Stimulated activated naive CD8-positive, alpha-beta T cell treated with anti-CD3 and anti-CD28 coated beads, Interleukin-15, amount 100 ng/mL, for 72 hours (primary cell): ENCODE data around the gene FBXO47.
A peak's percentile ranks its signal among the peaks of the same experiment; 100 is the strongest.
"Not testable (repeated sequence)": the region's sequence is repeated elsewhere in the genome, so short reads cannot be mapped to it uniquely, and the experiment has no call there.

Experiments used
- ATAC-seq: fragments of 150-1000 bp; cut with Tn5 transposase; 2 replicates; pipeline ENCODE4 v1.10.0; 2021; ENCODE audit warnings: mild to moderate bottlenecking, moderate library complexity
- DNase-seq, 2 donors: peaks; one replicate each; pipeline ENCODE4 v3.0.0; 2021 to 2022
- H3K27ac Mint-ChIP-seq, 2 donors: one replicate each; pipeline ENCODE4 v1.8.0; 2022; ENCODE audit warnings: mild to moderate bottlenecking in 2 of 2, mixed read lengths in 2 of 2, moderate library complexity in 2 of 2
- H3K27me3 Mint-ChIP-seq: one replicate; pipeline ENCODE4 v1.8.0; 2022; ENCODE audit warnings: mixed read lengths
- H3K4me1 Mint-ChIP-seq: one replicate; pipeline ENCODE4 v1.8.0; 2022; ENCODE audit warnings: mild to moderate bottlenecking, mixed read lengths
- H3K4me3 Mint-ChIP-seq, 2 donors: one replicate each; pipeline ENCODE4 v1.8.0; 2022; ENCODE audit warnings: mild to moderate bottlenecking in 2 of 2, mixed read lengths in 2 of 2, moderate library complexity in 1 of 2
- H3K9me3 Mint-ChIP-seq, 2 donors: one replicate each; pipeline ENCODE4 v1.8.0; 2022; ENCODE audit warnings: mixed read lengths in 2 of 2

FBXO47 gene

DNA sequence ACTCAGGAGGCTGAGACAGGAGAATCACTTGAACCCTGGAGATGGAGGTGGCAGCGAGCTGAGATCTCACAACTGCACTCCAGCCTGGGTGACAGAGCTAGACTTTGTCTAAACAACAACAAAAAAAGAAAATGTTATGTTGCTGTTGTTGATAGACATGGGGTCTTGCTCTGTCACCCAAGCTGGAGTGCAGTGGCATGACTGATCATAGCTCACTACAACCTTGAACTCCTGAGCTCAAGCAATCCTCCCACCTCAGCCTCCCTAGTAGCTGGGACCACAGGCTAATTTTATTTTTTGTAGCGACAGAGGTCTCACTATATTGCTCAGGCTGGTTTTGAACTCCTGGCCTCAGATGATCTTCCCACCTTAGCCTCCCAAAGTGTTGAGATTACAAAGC is 20.0 kb downstream of the FBXO47 start:
- H3K4me3 Mint-ChIP-seq: no peak overlapping the region
- peaks cover 6% of the 10 kb centered on the region for H3K4me1 Mint-ChIP-seq
- H3K9me3 Mint-ChIP-seq: no peaks in the 10 kb centered on the region
- no peak for DNase-seq
- no peaks in the 10 kb centered on the region for H3K27me3 Mint-ChIP-seq
- H3K27ac Mint-ChIP-seq: no peak overlapping the region
- ATAC-seq: peak; percentile 37

GRCh38 chr17:38943607-38944006 is 23.6 kb downstream of the FBXO47 start:
- Mint-ChIP-seq H3K27me3 (no peaks in the 10 kb centered on the region), H3K4me1 (peaks cover 6% of the 10 kb centered on the region), H3K27ac (peak overlapping the region in 1 of 2 donors; percentile 43), H3K4me3 (no peak overlapping the region), H3K9me3 (no peaks in the 10 kb centered on the region)
- ATAC-seq (peak; percentile 85), DNase-seq (no peak)

GRCh38 chr17:38942696-38943334 is 24.4 kb downstream of the FBXO47 start:
- Mint-ChIP-seq H3K4me3 (no peak overlapping the region), H3K27ac (no peak overlapping the region), H3K9me3 (no peaks in the 10 kb centered on the region), H3K27me3 (no peaks in the 10 kb centered on the region), H3K4me1 (peaks cover 6% of the 10 kb centered on the region)
- DNase-seq: no peak
- ATAC-seq: no peak

DNA sequence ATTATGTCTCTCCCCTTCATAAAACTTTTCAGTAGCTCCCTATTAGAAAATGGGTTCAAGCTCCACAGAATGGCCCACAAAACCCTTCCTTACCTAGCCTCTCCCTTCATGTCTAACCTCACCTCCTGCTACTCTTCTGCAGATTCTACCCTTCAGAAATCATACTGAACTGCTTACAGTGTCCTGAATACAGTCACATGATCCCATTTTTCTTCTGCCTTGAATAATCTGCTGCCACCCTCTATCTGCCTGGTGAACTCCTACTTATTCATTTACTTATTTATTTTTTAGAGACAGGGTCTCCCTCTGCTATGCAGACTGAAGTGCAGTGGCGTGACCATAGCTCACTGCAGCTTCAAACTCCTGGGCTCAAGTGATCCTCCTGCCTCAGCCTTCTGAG is 26.8 kb downstream of the FBXO47 start:
- DNase-seq (no peak), ATAC-seq (no peak)
- Mint-ChIP-seq H3K27ac (no peak overlapping the region), H3K4me1 (peaks cover 6% of the 10 kb centered on the region), H3K4me3 (no peak overlapping the region), H3K9me3 (no peaks in the 10 kb centered on the region), H3K27me3 (no peaks in the 10 kb centered on the region)

DNA sequence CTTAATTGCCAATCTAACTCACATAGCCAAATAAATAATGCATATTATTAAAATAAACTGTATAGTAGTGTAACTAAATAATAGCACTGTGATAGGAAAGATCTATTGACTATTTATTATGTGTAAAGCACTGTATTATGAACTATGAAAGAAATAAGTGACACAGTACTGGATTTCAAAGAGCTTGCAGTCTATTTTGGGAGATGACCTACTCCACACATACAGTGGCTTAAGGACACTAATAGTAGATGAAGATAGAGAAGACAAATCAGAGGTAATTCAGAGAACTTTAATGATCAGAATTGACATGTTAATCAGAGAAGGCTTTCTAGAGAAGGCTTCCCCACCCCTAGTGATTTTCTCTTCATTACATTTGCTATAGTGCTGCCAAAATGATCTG is 27.2 kb downstream of the FBXO47 start:
- Mint-ChIP-seq H3K27me3 (no peaks in the 10 kb centered on the region), H3K4me1 (peaks cover 6% of the 10 kb centered on the region), H3K4me3 (no peak overlapping the region), H3K27ac (no peak overlapping the region), H3K9me3 (no peaks in the 10 kb centered on the region)
- no peak for ATAC-seq
- DNase-seq: no peak

DNA sequence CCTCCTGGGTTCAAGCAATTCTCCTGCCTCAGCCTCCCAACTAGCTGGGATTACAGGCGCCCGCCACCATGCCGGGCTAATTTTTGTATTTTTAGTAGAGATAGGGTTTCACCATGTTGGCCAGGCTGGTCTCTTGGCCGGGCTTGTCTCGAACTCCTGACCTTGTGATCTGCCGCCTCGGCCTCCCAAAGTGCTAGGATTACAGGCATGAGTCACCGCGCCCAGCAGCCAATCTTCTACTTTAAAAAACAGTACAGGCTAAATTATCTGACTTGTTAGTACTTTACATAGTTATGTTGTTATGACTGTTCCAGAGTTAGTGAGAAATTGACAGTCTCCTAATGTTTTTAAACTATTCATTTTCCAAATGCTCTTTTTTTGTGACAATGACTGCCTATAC is 33.2 kb downstream of the FBXO47 start:
- not testable (repeated sequence) for DNase-seq, H3K4me1 Mint-ChIP-seq

GRCh38 chr17:38930782-38931181 is 36.4 kb downstream of the FBXO47 start:
- not testable (repeated sequence) for H3K27ac Mint-ChIP-seq, H3K4me3 Mint-ChIP-seq, H3K27me3 Mint-ChIP-seq, DNase-seq, ATAC-seq, H3K9me3 Mint-ChIP-seq
- H3K4me1 Mint-ChIP-seq: peaks cover 15% of the 10 kb centered on the region

More for the DNA sequence above, 33.2 kb downstream of the FBXO47 start:
- not testable (repeated sequence) for H3K27ac Mint-ChIP-seq, H3K27me3 Mint-ChIP-seq, ATAC-seq, H3K9me3 Mint-ChIP-seq, H3K4me3 Mint-ChIP-seq

- no peaks in the 10 kb centered on the region for H3K27me3 Mint-ChIP-seq
- peaks cover 43% of the 10 kb centered on the region for H3K4me1 Mint-ChIP-seq
- DNase-seq (no peak), ATAC-seq (peak; percentile 95)
- no peak overlapping the region for H3K27ac Mint-ChIP-seq
- H3K4me3 Mint-ChIP-seq: peak overlapping the region; percentile 55 to 86
- H3K9me3 Mint-ChIP-seq: no peaks in the 10 kb centered on the region
These were observed 40.7 kb downstream of the FBXO47 start for GRCh38 chr17:38926293-38927070.

DNA sequence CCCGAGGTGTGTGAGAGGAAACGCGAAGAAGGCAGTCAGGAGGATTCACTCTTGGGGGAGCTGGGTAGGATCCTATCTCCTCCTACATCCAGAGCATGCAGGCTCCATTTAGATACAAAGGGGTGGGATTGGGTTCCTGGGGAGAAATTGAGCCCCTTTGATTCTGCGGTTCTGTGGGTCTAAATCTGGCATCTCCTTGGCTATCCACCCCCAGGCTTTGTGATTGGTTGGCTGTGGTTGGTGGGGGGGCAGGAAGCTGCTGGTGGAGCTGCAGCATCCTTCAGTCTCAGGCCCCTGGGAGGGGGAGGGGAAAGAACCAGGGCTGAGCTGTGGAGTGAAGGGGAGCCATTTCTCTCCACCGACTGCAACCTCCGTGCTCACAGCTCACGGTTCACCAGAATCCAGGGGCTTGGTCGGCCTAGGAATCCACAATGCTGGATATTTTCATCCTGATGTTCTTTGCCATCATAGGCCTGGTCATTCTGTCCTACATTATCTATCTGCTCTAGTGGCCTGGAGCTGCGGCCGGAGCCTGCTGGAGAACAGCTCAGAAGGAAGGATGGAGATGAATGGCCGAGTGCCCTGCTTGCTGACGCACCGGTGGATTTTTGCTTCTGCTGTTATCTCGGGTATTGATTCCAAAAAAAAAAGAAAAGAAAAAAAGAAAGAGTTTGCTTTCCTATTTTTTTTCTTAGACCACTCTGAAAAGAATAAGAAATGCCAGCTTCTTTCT is 41.8 kb downstream of the FBXO47 start, which contains the start of gene LASP1NB:
TSS of gene LASP1NB (plus strand) at position 352 of the 733 bp plus-strand sequence.
- Mint-ChIP-seq H3K27me3 (no peaks in the 10 kb centered on the region), H3K9me3 (no peaks in the 10 kb centered on the region), H3K4me3 (peak within 1 kb of the TSS; percentile 55 to 86), H3K27ac (peak within 1 kb of the TSS; percentile 73 to 89), H3K4me1 (peaks cover 53% of the 10 kb centered on the region)
- DNase-seq: peak; percentile 60 to 70
- peak; percentile 70 for ATAC-seq

GRCh38 chr17:38922538-38923297 is 44.5 kb downstream of the FBXO47 start:
- Mint-ChIP-seq H3K9me3 (no peaks in the 10 kb centered on the region), H3K4me3 (no peak overlapping the region), H3K27ac (peak overlapping the region in 1 of 2 donors; percentile 75), H3K27me3 (no peaks in the 10 kb centered on the region), H3K4me1 (peaks cover 74% of the 10 kb centered on the region)
- peak in 1 of 2 donors; percentile 11 for DNase-seq
- peak; percentile 13 for ATAC-seq

GRCh38 chr17:38921756-38922411 is 45.3 kb downstream of the FBXO47 start:
- ATAC-seq: no peak
- H3K27ac Mint-ChIP-seq: peak overlapping the region; percentile 30 to 63
- H3K27me3 Mint-ChIP-seq: no peaks in the 10 kb centered on the region

GRCh38 chr17:38920374-38921291 is 46.6 kb downstream of the FBXO47 start:
- Mint-ChIP-seq H3K9me3 (no peaks in the 10 kb centered on the region), H3K27me3 (no peaks in the 10 kb centered on the region), H3K4me3 (no peak overlapping the region), H3K27ac (peak overlapping the region in 1 of 2 donors; percentile 64), H3K4me1 (peaks cover 64% of the 10 kb centered on the region)
- no peak for ATAC-seq
- peak in 1 of 2 donors; percentile 7 for DNase-seq

More at GRCh38 chr17:38921756-38922411, 45.3 kb downstream of the FBXO47 start:
- H3K9me3 Mint-ChIP-seq: no peaks in the 10 kb centered on the region
- DNase-seq: peak in 1 of 2 donors; percentile 10
- H3K4me1 Mint-ChIP-seq: peaks cover 70% of the 10 kb centered on the region
- H3K4me3 Mint-ChIP-seq: no peak overlapping the region

DNA sequence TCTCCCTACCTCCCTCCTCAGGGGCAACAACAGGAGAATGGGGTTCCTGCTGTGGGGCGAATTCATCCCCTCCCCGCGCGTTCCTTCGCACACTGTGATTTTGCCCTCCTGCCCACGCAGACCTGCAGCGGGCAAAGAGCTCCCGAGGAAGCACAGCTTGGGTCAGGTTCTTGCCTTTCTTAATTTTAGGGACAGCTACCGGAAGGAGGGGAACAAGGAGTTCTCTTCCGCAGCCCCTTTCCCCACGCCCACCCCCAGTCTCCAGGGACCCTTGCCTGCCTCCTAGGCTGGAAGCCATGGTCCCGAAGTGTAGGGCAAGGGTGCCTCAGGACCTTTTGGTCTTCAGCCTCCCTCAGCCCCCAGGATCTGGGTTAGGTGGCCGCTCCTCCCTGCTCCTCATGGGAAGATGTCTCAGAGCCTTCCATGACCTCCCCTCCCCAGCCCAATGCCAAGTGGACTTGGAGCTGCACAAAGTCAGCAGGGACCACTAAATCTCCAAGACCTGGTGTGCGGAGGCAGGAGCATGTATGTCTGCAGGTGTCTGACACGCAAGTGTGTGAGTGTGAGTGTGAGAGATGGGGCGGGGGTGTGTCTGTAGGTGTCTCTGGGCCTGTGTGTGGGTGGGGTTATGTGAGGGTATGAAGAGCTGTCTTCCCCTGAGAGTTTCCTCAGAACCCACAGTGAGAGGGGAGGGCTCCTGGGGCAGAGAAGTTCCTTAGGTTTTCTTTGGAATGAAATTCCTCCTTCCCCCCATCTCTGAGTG is 47.7 kb downstream of the FBXO47 start:
- DNase-seq (peak in 1 of 2 donors; percentile 7), ATAC-seq (no peak)
- Mint-ChIP-seq H3K27me3 (no peaks in the 10 kb centered on the region), H3K4me1 (peaks cover 65% of the 10 kb centered on the region), H3K9me3 (no peaks in the 10 kb centered on the region), H3K4me3 (no peak overlapping the region), H3K27ac (peak overlapping the region; percentile 29 to 43)
